Transverse colon (tissue), 4 donors: ENCODE measurements around the gene DAZAP1. TPM values are rescaled to one million over a fixed set of nuclear protein-coding genes. Genes with fewer than 3 reads are reported as not detected.
A peak's percentile ranks its signal among the peaks of the same experiment; 100 is the strongest.

Experiments used
- DNase-seq: peaks from one replicate; pipeline ENCODE4 v3.0.0-alpha.2; 2019
- H3K27ac ChIP-seq, 4 donors: fragments of 200-600 bp; sonication (generic); 2 replicates each; pipeline ENCODE4 v1.5.1; 2016 to 2018; ENCODE audit warnings: inconsistent platforms in 4 of 4
- H3K27me3 ChIP-seq: fragments of 200-600 bp; sonication (generic); 2 replicates; pipeline ENCODE4 v1.5.1; 2017; ENCODE audit warnings: inconsistent platforms
- H3K36me3 ChIP-seq, 4 donors: fragments of 200-600 bp; sonication (generic); 2 replicates each; pipeline ENCODE4 v1.5.1; 2017 to 2019; ENCODE audit warnings: inconsistent platforms in 4 of 4
- H3K4me1 ChIP-seq, 4 donors: fragments of 200-600 bp; sonication (generic); 2 replicates each; pipeline ENCODE4 v1.5.1; 2017 to 2020; ENCODE audit warnings: inconsistent platforms in 4 of 4
- H3K4me3 ChIP-seq, 4 donors: fragments of 200-600 bp; sonication (generic); 1 replicate in 1 of 4; 2 replicates in 3 of 4; pipeline versions ENCODE4 v1.5.1 to v1.6.1; 2017 to 2019; ENCODE audit warnings: inconsistent platforms in 4 of 4
- H3K9me3 ChIP-seq, 2 donors: fragments of 200-600 bp; sonication (generic); 2 replicates each; pipeline ENCODE4 v1.5.1; 2017 to 2019; ENCODE audit warnings: inconsistent platforms in 2 of 2
- CTCF ChIP-seq, 5 experiments: fragments of 200-600 bp in 3 of 5; fragments of 450-650 bp in 2 of 5; sonication (generic) in 3 of 5; IDR thresholded peaks; 1 replicate in 2 of 5; 2 replicates in 3 of 5; pipeline ENCODE4 v1.5.1; 2016 to 2017; ENCODE audit warnings: antibody characterized with exemption in 5 of 5, inconsistent platforms in 3 of 5, mild to moderate bottlenecking in 2 of 5, moderate library complexity in 1 of 5
- EP300 ChIP-seq: sonication (generic); formaldehyde crosslinking; IDR thresholded peaks from one replicate; pipeline ENCODE4 v1.6.1; 2017; ENCODE audit warnings: antibody characterized with exemption, low read depth
- POLR2A ChIP-seq: fragments of 450-650 bp; IDR thresholded peaks from one replicate; pipeline ENCODE4 v1.6.1; 2016; ENCODE audit warnings: antibody characterized with exemption, mild to moderate bottlenecking, moderate library complexity
- POLR2AphosphoS5 ChIP-seq, 3 donors: sonication (generic); formaldehyde crosslinking; IDR thresholded peaks; one replicate each; pipeline ENCODE4 v1.6.1; 2016; ENCODE audit warnings: antibody characterized with exemption in 3 of 3
- WGBS, 2 donors: methylation state at CpG; one replicate each; pipeline ENCODE4 v1.1.5; 2018; ENCODE audit warnings: low coverage in 1 of 2; 5-methylcytosine and 5-hydroxymethylcytosine counted together
- in situ Hi-C, 4 donors: fragments of 200-750 bp; cut with MboI; loops; one replicate each; pipeline versions ENCODE4 v1.15.0 to v1.15.1; 2017; ENCODE audit warnings: low sequenced_read_pairs in 3 of 4, low pct_ligation_motif_present in 1 of 4, low pct_unique_long_range_greater_than_20kb in 1 of 4
- intact Hi-C: fragments of 100-400 bp; cut with DNase I; formaldehyde crosslinking; loops from one replicate; pipeline ENCODE4 v1.15.1; 2023; ENCODE audit warnings: low total_unique reads
- total RNA-seq, 4 donors: library from RNA; depleted of rRNA; stranded (reverse); fragments of >200 nt; gene quantifications; one replicate each; pipeline ENCODE4 v1.1.0, GENCODE V29; 2016

The DAZAP1 gene
- total RNA-seq, 4 donors from 2014 or later, result 36.3 to 77.2 (median 41.6) TPM

GRCh38 chr19:1396019-1396767 lies 11.2 kb upstream of the DAZAP1 start:
- H3K4me3 ChIP-seq, result no peak overlapping the region
- intact Hi-C loops (no loop called here), in situ Hi-C loops (loop anchor here in 2 of 4 donors (25.0 kb wide), 1 partner anchor 109 kb away; the partner anchor contains the start of genes EFNA2 (in 2 of the 2) and FAM174C (in 2 of the 2))
- H3K9me3 ChIP-seq, result no peaks in the 10 kb centered on the region
- DNase-seq, result no peak
- TF ChIP-seq CTCF (IDR thresholded peaks at IDR 0.05) (no peak), EP300 (no peak), POLR2A (no peak), POLR2AphosphoS5 (IDR thresholded peaks at IDR 0.05) (no peak)
- no peak overlapping the region for H3K27ac ChIP-seq
- H3K36me3 ChIP-seq, result peaks cover 0 to 24% (median 4%) of the 10 kb centered on the region in 4 donors
- peaks cover 21% of the 10 kb centered on the region for H3K27me3 ChIP-seq
- WGBS, 2 donors, result 51% methylated on average over 25 of the region's 25 CpGs; no CpG with 5 or more reads in 1 of the 2 donors
- peaks cover 16 to 25% (median 19%) of the 10 kb centered on the region in 4 donors for H3K4me1 ChIP-seq

- Histone ChIP-seq H3K4me3 (no peak overlapping the region), H3K27me3 (peaks cover 29% of the 10 kb centered on the region), H3K36me3 (peaks cover 0 to 19% (median 4%) of the 10 kb centered on the region in 4 donors), H3K27ac (no peak overlapping the region), H3K4me1 (peaks cover 16 to 31% (median 24%) of the 10 kb centered on the region in 4 donors), H3K9me3 (no peaks in the 10 kb centered on the region)
- intact Hi-C loops (no loop called here), in situ Hi-C loops (loop anchor here in 2 of 4 donors (25.0 kb wide), 1 partner anchor 110 kb away; the partner anchor contains the start of genes EFNA2 (in 2 of the 2) and FAM174C (in 2 of the 2))
- DNase-seq, result no peak
- TF ChIP-seq CTCF (IDR thresholded peaks at IDR 0.05) (peak in 1 of 5 experiments; percentile 13), POLR2A (no peak), POLR2AphosphoS5 (IDR thresholded peaks at IDR 0.05) (no peak)
- WGBS, 2 donors, result 47 to 61% methylated on average over 3 to 34 of the region's 42 CpGs
These were observed 10.4 kb upstream of the DAZAP1 start for GRCh38 chr19:1396768-1397679.

- Histone ChIP-seq H3K4me3 (no peak overlapping the region), H3K4me1 (peaks cover 16 to 34% (median 24%) of the 10 kb centered on the region in 4 donors), H3K27me3 (peaks cover 37% of the 10 kb centered on the region), H3K27ac (no peak overlapping the region), H3K9me3 (no peaks in the 10 kb centered on the region), H3K36me3 (peaks cover 0 to 11% (median 4%) of the 10 kb centered on the region in 4 donors)
- no peak for TF ChIP-seq POLR2A
- TF ChIP-seq POLR2AphosphoS5 (IDR thresholded peaks at IDR 0.05), result no peak
- intact Hi-C loops (no loop called here), in situ Hi-C loops (loop anchor here in 2 of 4 donors (25.0 kb wide), 1 partner anchor 111 kb away; the partner anchor contains the start of genes EFNA2 (in 2 of the 2) and FAM174C (in 2 of the 2))
- no peak for DNase-seq
- 89 to 100% methylated on average over 1 to 9 of the region's 9 CpGs for WGBS, 2 donors
These were observed 9.5 kb upstream of the DAZAP1 start for GRCh38 chr19:1397838-1398237.

- DNase-seq, result no peak
- TF ChIP-seq EP300, result no peak
- no peak for TF ChIP-seq POLR2A
- no peak for TF ChIP-seq CTCF (IDR thresholded peaks at IDR 0.05)
- no peak for TF ChIP-seq POLR2AphosphoS5 (IDR thresholded peaks at IDR 0.05)
- intact Hi-C loops, result no loop called here
- Histone ChIP-seq H3K4me1 (peaks cover 16 to 34% (median 25%) of the 10 kb centered on the region in 4 donors), H3K27me3 (peaks cover 48% of the 10 kb centered on the region), H3K27ac (no peak overlapping the region), H3K9me3 (no peaks in the 10 kb centered on the region), H3K36me3 (no peaks in the 10 kb centered on the region), H3K4me3 (no peak overlapping the region)
- in situ Hi-C loops, result loop anchor here in 2 of 4 donors (25.0 kb wide), 1 partner anchor 112 kb away; the partner anchor contains the start of genes EFNA2 (in 2 of the 2) and FAM174C (in 2 of the 2)
- 40 to 82% methylated on average over 1 to 19 of the region's 19 CpGs for WGBS, 2 donors
These were observed 8.3 kb upstream of the DAZAP1 start for GRCh38 chr19:1399079-1399478.
